Measurements from ENCODE around the gene ALKBH3.
A peak's percentile ranks its signal among the peaks of the same experiment; 100 is the strongest.

ALKBH3 gene

DNA sequence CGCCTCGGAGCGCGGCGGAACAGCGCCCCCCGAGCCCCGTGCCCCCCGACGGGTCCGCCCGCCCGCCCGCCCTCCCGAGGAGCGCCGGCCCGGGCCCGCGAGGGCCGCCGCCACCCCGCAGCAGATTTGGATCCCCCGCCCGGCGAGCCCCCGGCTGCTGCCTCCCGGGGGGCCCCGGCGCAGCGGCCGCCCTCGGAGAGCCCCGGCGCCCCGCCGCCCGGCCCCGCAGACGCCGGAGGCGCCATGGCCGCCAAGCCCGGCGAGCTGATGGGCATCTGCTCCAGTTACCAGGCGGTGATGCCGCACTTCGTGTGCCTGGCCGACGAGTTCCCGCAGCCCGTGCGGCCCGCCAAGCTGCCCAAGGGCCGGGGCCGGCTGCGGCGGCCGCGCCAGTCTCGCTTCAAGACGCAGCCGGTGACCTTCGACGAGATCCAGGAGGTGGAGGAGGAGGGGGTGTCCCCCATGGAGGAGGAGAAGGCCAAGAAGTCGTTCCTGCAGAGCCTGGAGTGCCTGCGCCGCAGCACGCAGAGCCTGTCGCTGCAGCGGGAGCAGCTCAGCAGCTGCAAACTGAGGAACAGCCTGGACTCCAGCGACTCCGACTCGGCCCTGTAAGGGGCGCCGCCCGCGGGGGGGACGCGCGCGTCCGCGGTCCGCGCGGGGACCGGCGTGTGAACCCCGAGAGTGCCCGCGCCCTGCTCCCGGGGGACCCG lies 62.2 kb downstream of the ALKBH3 start:
- DNase-seq, result no peak

DNA sequence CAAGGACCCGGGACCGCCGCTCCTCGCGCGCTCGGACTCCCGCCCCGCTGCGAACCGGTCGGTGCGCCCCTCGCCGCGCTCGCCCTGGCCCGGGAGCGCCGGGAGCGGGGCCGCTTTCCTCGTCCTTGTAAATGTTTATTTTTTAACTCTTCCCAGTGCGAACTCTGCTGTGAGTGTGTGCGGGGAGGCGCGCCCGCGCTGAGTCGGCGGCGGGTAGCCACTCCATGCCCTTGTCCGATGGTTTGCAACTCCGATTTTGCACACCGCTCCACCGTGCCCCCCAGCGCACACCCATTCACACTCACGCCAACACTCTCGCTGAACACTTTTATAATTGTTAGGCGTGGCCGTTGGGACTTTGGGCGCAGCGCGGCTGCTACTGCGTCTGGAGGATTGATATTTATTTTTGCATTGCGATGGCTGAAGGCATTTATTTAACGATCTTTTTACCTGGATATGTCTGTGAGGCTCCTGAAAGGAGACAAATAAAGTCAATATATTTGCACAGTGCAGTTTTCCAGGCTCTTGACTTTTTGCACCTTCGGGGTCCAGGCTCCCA lies 62.8 kb downstream of the ALKBH3 start:
- no peak for DNase-seq

- no peak for DNase-seq
Observed at GRCh38 chr11:43943931-43944751, 63.5 kb downstream of the ALKBH3 start.

DNA sequence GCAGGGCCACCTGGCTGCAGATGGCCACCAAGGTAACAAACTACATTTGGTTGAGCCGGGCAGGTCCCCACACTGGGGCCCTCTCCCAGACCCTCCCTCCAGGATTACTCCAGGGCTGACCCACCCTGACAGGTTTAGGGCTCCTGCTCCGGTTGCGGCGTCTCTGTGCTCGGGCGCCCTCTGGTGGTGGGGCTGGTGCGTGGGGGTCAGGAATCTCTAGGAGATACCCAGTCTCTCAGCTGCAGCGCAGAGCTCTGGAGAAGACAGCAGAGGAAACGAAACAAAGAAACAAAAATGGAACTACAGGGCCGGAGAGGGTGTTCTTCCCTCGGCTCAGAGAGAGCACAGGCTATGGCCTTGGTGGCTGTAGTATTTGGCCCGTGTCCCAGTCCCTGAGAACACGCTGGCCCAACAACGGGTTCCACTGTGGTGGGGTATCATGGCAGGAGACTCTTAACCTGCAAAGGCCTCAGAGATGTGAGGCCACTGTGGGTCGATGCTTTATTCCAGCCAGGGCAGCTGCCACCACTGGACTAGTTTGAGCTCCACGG lies 64.2 kb downstream of the ALKBH3 start:
- no peak for DNase-seq

DNA sequence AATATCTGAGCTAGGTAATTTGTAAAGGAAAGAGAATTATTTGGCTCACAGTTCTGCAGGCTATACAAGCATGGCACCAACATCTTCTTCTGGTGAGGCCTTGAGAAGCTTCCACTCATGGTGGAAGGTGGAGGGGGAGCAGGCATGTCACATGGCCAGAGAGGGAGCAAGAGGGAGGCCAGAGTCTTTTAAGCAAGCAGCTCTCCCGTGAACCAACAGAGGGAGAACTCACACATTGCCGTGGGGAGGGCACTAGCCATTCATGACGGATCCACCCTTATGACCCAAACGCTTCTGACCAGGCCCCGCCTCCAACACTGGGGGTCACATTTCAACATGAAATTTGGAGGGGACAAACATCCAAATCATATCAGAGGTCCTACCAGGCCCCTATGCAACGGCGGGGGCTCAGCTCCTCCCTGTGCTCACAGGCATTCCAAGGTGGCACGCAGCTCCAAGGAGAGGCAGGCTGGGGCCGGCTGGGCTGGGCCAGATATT lies 66.4 kb downstream of the ALKBH3 start:
- no peak for DNase-seq

- DNase-seq, result no peak
Observed at GRCh38 chr11:43947815-43948214, 67.2 kb downstream of the ALKBH3 start.

- no peak for DNase-seq
Observed at GRCh38 chr11:43948341-43949225, 68.0 kb downstream of the ALKBH3 start.

- no peak for DNase-seq
Observed at GRCh38 chr11:43950311-43950855, 69.8 kb downstream of the ALKBH3 start.

GRCh38 chr11:43951231-43951630 lies 70.6 kb downstream of the ALKBH3 start:
- DNase-seq, result no peak

DNA sequence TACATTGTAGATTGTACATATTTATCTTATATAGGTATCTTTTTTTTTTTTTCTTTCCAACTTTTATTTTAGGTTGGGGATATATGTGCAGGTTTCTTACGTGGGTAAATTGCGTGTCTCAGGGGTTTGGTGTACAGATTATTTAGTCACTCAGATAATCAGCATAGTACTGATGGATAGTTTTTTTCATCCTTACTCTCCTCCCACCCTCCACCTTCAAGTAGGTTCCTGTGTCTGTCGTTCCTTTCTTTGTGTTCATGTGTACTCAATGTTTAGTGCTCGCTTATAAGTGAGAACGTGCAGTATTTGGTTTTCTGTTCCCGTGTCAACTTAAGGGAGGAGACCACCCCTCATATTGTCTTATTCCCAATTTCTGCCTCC lies 71.4 kb downstream of the ALKBH3 start:
- DNase-seq, result no peak

- DNase-seq, result peak in 1 of 2 experiments; percentile 35
Observed at GRCh38 chr11:43952401-43953342, 72.0 kb downstream of the ALKBH3 start.

- DNase-seq, result no peak
Observed at GRCh38 chr11:43953521-43953920, 72.9 kb downstream of the ALKBH3 start.

GRCh38 chr11:43954241-43954640 lies 73.6 kb downstream of the ALKBH3 start:
- no peak for DNase-seq

- no peak for DNase-seq
Observed at GRCh38 chr11:43955381-43956118, 74.9 kb downstream of the ALKBH3 start.

GRCh38 chr11:43957571-43957970 lies 76.9 kb downstream of the ALKBH3 start:
- DNase-seq, result no peak

GRCh38 chr11:43959321-43959995 lies 78.8 kb downstream of the ALKBH3 start:
- no peak for DNase-seq

DNA sequence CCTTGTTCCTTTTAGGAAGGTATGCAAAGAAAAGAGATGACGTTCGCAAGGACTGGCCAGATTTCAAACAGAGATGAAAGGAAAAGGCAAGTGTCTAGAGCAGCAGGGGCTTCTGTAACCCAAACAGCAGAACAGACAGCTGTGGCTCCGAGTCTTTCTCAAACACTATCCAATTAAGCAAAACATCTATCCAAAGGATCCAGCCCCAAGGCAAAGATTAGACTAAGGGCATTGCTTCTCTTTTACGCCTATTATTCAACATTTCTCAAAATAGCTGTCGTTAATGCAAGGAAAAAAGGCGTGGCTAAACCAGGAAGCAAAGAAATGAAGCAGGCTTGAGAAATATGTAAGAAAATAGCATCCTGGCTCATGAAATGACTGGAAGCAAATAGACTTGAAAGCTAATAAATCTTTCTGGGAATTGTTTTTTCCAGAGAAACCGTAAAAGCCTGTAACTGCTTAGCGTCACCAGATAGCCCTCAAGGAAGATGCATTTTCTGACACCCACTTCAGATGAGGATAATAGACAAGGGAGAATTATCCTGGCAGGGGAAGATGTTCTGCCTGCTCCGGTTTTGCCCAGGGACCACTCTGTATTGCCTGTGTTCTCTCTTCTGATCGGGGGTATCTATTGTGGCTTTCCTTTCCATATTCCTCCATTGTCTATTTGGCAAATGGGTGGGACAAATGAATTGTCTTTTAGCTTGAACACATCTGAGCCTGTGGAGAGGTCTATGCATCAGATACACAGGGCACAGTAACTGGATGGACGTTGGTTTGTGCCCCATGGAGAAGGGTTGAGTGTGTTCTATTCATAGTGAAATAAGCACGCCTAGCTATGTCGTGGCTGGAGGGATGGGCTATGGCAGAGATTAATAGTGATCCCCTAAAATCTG lies 82.0 kb downstream of the ALKBH3 start:
- no peak for DNase-seq

GRCh38 chr11:43963279-43963620 lies 82.6 kb downstream of the ALKBH3 start:
- DNase-seq, result no peak

- DNase-seq, result no peak
Observed at GRCh38 chr11:43967661-43968060, 87.0 kb downstream of the ALKBH3 start.

Data from NCI-H187 (cell line).